GM19238 (cell line): ENCODE results near the gene LRRFIP2.
A peak's percentile ranks its signal among the peaks of the same experiment; 100 is the strongest.
"Not testable (repeated sequence)": the region's sequence is repeated elsewhere in the genome, so short reads cannot be mapped to it uniquely, and the experiment has no call there.

Experiments
- DNase-seq: peaks from one replicate; pipeline ENCODE4 v3.0.0; 2011; ENCODE audit warnings: low spot score; ENCODE audit not compliant: insufficient read length

LRRFIP2 gene

DNA sequence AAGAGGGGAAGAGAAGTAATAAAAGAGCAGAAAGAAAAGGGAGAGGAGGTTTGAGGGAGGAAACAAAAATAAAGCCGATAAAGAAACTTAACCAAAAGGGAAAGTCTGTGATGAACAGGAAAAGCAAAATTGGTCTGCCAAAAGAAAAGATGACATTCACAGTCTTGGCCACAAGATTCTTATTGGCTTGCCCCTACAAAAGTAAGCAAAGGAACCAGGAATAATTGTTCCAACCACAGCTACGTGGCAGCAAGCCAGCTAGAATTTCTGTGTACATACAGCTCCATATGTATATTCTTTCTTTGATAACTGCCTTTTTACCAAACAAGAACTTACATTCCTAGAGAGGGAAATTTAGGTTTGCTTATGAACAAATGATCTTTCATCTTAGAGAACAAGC, 101.5 kb downstream of the LRRFIP2 start:
- DNase-seq, result no peak

DNA sequence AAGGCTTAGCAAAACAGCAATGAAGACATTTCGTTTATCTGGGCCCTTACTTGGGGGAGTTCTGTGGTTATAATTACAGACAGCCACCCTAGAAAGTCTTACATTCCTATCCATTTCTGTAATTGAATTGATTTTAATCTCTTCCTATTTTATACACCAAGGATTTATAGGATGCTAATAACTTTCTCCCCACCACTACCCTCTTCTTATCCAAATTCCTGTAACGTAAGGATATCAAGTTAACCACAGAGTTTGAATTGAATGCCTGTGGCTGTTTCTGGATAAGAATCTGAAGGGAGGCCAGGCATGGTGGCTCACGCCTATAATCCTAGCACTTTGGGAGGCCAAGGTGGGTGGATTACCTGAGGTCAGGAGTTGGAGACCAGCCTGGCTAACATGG, 102.5 kb downstream of the LRRFIP2 start:
- DNase-seq, result no peak

DNA sequence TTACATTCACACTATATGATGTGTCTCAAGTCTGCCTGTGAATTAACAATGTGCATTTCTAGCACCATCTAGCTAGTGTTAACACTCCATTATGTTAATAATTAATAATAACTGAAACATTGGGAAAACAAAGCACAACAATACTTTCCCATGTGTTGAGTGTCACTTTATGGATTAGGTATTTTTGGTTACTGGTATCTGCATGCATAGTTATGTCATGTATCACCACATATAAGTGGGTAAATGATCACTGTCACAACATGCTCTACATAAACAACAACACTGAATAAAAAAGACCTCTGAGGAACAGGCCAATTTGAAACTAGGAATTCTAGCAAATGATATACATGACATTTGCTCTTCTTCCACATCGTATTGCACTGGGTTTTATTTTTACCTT, 106.4 kb downstream of the LRRFIP2 start:
- DNase-seq, result no peak

DNA sequence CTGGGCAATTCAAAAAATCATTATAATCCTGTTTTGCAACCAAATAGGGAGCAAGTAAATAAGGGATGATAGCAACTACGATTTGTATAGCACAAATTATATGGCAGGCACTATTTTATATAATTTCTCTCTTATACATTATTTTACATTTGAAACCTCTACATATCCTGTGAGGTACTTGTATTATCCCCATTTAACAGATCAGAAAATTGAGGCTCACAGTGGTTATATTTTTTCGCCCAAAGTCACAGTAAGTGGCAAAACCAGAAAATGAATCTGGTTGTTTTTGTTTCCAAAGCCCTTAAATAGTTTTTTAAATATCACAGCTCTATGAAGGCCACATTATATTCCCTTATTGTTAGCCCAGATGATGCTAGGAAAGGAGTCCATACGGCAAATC, 106.8 kb downstream of the LRRFIP2 start:
- DNase-seq, result no peak

DNA sequence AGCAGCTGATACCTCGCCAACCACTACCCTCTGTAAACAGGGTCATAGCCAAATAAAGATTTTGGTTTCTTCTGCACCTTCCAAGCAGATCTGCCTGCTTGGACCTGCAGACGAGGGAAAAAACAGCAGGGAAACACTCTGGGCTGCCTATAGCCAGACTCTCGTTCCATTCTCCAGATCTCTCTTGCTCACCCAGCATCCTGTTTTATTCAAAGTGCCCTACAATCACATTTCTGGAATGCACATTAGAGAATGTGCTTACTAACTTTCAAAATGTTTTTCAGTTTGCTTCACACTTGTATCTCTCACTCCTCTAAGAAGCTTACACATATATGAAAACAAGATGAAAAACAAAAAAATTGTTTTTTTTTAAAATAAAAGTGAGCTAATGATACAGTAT, 109.6 kb downstream of the LRRFIP2 start:
- DNase-seq, result no peak

DNA sequence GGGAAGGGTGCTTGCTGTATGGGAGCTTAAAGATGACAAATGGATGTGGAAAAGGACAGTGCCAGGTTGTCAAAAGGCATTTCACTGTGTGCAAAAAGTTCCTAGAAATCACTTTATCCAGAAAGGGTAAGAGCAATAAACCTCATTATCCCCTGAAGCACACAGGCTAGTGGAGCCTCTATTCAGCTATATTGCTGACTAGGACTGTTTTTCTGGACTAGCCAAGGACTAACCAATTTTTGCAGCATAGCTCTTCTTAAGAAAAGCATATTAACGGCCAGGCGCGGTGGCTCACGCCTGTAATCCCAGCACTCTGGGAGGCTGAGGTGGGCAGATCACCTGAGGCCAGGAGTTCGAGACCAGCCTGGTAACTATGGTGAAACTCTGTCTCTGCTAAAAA, 116.3 kb downstream of the LRRFIP2 start:
- DNase-seq, result no peak

DNA sequence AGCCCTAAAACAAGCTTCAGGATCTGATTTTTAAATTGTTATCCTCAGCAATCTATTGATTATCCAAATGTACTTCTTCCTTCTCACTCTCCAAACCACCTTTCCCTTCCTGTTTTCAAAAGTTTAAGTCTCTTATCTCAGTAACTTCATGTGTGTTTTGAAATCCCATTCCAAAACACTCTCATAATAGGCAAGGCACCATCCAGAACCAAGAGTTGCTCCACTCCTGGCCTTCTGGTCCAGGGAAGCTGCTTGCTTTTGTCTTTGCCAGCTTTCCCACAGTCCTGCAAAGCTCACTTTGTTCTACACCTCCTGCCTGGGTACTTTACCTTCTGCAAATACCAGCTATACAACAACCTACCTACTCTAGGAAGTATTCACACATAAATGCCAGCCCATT, 117.6 kb downstream of the LRRFIP2 start:
- no peak for DNase-seq

DNA sequence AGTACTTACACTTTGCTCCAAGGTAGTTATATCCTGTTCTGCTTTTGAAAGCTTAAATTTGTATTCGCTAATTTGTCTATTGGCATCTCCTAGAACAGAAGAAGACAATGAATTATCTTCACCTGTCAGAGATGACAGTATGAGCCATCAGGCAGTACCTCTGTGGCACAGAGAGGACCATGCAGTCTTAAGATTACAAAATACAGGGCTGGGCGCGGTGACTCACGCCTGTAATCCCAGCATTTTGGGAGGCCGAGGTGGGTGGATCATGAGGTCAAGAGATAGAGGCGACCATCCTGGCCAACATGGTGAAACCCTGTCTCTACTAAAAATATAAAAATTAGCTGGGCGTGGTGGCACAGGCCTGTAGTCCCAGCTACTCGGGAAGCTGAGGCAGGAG, 119.3 kb downstream of the LRRFIP2 start:
- not testable (repeated sequence) for DNase-seq

DNA sequence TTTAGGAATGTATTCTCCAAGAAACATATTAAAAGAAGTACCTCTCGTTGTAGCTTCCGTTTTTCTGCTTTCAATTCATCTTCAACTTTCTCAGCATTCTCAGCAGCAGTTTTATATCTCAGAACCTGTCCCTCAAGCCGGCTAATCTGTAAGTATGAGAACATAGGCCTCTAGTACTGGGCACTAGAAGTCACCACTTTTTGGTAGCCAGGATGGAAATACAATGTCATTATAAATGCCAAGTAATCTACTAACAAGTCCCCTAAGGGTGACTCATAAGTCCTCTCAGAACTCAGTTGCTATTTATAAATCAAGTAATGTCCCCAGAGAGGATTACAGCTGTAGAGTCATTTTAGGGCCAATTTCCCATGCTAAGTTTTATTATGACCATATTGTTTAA, 120.0 kb downstream of the LRRFIP2 start:
- DNase-seq, result peak; percentile 11

DNA sequence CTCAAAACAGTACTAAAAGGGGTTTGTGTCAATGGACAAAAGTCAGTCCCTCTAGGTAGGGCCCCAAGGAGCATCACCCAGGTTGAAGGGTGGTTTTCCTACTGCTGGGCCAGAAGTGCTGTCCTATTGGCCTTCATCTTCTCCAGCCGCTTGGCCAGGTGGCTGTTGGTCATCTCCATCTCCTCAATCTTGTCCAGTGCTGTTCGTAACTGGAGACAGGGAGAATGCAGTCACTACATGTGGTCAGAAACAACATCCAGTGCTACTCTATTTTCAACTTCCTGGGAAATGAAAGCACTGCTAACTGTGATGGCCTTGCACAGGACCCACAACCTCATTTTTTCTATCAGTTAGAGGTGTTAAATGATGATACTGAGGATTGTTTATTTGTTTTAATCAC, 120.6 kb downstream of the LRRFIP2 start:
- no peak for DNase-seq

DNA sequence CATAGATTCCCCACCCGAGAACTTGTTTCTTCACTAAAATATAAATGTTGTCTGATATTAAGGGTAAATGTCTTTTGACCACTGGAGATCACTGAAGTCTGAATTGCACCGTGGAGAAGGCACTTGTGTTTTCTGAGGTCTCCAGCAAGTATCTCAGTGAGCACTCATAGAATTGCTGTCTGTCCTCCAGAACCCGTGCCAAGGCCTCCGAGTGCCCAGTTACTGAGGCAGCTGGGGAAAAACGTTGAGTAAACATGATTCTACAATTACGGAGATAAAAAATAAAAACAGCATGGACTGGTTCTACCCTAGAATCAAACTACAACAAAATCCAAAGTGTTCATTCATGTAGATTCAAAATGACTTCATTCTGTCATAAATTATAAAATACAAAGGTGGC, 121.0 kb downstream of the LRRFIP2 start:
- DNase-seq, result no peak

DNA sequence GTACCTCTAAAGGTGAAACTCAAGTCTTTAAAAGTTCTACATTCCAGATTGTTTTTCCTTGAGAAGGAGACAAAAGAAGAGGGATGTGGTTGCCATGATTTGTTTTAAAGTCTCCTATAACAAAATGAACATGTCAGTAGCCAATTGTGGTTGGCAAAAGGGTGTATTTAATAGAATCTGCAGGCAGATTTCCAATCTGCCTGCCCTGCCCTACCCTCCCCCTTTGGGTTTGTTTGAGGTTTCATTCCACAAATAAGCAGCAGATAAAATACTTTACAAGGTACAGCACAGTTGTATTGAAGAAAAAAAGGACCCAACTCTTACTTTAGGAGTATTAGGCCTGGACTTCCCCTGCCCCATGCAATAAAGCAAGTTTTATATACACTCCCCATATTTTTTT, 121.5 kb downstream of the LRRFIP2 start:
- no peak for DNase-seq

DNA sequence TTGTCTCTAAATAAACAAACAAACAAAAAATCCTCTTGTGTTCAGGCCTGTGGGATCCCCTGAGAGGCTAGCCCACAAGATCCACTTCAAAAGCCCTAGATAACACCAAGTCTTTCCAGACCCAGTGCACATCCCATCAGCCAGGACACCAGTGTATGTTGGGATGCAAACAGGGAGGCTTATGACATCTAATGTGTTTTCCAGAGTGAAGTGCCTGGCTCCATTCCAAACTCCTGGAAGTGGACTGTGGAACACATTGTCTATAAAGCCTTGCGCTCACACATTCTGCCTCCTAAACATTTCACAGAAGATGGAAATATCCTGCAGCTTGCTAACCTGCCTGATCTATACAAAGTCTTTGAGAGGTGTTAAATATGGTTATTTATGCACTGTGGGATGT, 124.1 kb downstream of the LRRFIP2 start:
- no peak for DNase-seq

DNA sequence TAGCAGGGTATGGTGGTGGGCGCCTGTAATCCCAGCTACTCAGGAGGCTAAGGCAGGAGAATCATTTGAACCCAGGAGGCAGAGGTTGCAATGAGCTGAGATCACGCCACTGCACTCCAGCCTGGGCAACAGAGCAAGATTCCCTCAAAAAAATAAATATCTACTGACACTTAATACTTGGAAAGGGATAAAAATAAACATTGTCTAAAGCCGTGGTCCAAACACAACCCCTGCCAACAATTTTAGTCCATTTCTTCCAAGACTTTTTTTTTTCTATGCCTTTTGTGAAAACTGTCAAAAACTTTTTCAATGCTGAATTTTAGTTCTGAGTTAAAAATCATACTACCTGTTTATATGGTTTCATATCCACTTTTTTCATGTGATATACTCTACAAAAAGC, 131.7 kb downstream of the LRRFIP2 start:
- not testable (repeated sequence) for DNase-seq

DNA sequence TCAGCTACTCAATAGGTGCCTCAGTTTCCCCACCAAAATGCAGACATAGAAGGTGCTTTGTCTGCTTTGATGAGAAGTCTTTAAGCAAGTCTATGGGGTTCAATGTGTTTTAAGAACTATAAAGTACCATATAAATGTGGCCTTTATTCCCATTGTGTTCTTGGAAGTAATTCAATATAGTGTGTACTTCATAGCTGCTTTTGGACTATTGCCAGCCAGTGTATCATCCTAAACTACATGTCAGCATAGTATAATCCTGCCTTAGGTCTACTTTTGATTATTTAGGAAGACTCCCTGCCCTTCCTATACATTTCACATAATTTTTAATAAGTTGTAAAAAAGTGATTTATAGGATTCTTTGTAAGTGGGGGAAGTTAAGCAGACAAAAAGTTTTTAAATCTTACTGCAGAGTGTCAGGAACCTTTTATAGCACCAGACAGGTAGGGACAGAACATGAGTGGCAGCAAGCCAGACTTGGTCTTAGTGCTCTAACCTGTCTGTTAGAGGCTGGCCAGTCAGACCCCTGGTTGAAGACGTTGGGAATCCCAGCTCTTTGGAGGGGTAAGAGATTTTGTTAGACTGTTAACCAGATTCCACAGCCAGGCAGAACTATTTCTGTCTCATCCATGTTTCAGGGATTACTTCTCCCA, 132.7 kb downstream of the LRRFIP2 start:
- no peak for DNase-seq

DNA sequence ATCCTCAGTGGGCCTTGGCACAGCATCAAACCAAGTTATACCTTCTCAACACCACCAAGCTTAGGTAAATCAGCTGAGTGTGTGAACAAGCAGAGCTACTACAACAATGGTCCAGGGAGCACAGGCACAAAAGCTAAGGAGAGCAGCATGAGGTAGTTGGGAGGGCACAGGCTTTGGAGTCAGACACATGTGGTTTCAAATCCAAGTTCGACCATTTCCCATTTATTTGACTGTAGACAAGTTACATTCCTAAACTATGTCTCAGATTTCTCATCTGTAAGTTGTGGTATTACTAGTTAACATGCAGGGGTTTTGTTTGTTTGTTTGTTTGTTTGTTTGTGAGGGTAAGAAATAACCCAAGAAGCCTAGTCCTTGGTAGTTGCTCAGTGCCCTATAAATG, 134.2 kb downstream of the LRRFIP2 start:
- DNase-seq, result no peak

DNA sequence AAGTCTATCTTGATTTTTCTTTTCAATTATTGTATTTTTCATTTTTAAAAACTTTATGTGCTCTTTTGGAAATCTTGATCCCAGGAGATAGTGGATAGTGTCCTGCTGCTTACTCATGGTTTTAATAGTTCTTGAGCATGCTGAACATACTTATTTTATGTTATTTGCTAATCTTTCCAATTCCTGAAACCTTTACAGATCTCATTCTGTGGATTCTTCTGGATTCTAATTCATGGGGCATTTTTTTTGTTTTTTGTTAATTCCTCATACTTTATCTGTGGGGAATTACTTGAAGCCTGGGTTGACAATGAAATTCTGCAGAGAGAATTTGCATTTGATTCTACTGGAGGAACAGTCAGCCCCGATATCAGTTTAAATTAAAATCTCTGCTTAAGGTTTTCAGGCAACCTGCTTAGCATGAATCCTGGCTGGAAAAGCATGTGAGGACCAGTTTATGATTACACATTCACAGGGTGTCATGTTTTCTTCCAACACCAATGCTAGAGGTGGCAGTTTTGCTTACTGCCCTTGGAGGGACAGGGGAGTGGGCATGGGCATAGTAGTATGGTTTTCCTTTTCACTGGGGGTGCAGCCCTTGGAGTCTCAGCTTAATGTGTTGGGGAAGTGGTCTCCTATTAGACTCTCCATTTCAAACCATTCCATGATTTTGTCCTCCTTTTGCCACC, 135.1 kb downstream of the LRRFIP2 start:
- no peak for DNase-seq

DNA sequence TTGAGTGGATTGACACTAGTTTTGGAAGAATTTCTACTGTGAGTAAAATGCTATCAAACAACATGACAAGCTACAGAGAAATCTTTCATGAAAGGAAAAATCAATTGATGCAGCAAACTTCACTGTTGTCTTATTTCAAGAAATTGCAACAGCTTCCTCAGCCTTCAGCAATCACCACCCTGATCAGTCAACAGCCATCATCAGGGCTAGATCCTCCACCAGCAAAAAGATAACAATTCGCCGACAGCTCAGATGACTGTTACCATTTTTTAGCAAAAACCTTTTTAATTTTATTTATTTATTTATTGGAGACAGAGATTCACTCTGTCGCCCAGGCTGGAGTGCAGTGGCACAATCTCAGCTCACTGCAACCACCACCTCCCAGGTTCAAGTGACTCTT, 137.0 kb downstream of the LRRFIP2 start:
- no peak for DNase-seq

DNA sequence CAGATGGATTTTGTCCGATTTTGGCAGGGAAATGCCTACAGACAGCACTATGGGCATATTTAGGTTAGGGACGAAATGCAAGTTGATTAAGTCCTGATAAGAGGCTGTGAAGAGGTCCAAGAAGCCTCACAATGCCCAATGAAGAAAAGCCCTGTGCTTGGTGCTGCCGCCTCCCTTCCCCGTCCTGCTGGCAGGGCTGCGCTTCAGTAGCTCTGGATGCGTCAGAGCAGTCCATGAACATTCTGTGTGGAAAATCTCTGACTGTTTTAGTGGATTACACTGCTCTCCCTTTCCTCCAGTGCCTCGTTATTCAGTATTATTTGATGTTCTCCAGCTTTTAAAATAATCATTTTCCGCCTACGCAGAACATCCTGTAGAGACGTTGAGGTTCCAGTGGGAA, 141.4 kb downstream of the LRRFIP2 start:
- DNase-seq, result no peak

DNA sequence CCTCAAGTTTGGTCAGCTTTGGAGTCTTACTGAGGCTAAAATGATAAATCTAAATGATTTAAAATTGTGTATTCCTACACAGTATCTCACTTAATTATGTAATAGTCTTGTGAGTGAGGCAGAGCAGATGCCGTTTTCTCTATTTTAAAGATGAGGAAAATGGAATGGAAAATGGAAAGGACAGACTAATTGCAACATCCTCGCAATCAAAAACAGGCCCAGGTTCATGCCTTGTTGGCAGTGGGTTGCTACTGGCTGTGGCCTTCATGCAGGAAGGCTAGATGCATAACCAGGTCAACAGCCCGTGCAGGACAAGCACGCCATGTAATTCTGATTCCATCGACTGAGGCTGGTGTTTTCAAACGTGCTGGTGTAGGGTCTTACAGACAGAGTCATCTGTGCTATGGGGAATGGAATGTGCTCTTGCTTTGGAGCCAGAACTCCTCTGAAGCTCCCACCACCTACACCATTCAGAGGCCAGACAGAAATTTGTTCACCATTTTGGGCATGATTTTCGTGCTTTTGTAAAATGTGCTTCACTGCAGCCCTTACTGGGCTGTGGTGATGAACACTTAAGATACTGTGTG, 143.2 kb downstream of the LRRFIP2 start:
- no peak for DNase-seq

DNA sequence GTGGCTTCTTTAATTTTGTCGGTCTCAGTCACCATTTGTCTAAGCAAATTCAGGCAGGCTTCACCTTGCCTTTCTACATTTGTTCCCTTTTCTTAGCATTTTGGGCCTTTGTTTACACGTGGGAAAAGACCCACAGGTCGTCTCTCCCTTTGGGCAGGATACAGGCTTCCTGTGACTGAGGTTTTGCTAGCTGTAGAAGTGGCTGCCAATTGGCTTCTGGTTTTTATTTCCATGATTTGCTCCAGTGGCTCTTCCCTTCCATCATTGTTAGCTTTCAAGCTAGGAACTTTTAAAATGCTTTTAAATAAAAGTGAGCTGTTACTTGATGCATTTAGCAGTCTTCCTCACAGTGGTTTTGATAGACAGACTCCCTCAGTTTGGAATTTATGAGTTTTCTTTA, 143.8 kb downstream of the LRRFIP2 start:
- DNase-seq, result no peak

DNA sequence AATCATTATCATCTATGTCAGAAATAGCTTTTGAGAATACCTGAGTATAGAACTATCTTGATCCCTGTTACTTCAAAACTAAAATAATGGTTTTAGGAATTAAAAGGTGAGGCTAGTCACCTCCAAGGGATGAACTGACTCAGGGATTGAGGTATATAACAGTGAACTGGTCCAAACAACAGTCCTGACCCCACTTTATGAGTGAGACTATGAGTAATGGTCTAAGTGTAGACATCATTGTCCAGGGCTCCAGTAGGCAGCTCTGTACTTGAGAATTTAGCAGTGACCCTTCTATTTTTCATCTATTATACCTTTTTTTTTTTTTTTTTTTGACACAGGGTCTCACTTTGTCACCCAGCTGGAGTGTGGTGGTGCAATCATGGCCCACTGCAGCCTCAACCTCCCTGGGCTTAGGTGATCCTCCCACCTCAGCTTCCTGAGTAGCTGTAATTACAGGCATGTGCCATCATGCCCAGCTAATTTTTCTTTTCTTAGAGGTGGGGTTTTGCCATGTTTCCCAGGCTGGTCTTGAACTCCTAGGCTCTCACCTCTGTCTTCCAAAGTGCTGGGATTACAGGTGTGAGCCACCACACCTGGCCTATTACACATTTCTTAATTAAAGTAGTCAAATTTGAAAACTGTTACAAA, 144.7 kb downstream of the LRRFIP2 start:
- DNase-seq, result no peak

DNA sequence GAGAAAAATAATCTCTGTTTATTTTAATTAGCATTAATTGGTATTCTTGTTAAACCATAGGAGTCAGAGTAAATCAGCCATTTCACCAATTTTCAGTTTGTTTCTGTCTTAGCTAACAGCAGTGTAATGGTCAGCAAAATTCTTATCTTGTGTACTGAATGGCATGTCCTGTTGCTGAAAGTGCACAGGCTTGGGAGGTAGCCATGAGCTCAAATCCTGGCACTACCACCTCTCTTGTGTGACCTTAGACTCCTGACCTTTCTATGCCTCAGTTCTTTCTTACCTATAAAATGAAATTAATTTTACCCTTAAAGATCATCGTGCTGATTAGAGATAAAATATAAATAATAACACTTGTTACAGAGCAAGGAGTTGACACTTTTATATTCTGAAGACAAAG, 145.3 kb downstream of the LRRFIP2 start:
- DNase-seq, result no peak
